ENCODE measurements around the gene ARFIP1. TPM values are rescaled to one million over a fixed set of nuclear protein-coding genes. Genes with fewer than 3 reads are reported as not detected.

ARFIP1 gene
- total and polyA plus RNA-seq, 9 of the 15 experiments (the other 6 are each of a cell fraction or from before 2014, with no cell fraction given), result 14.1 to 25.1 (median 20.9) TPM

GRCh38 chr4:152940461-152940860 is 160.7 kb downstream of the ARFIP1 start:
- TF ChIP-seq CBX8 (IDR thresholded peaks at IDR 0.05; ENCODE audit: borderline replicate concordance, extremely low read depth, low read depth, low read length, poor library complexity, severe bottlenecking), result peak; percentile 51
- TF ChIP-seq ZNF830 (CRISPR knock-in tag; IDR thresholded peaks at IDR 0.05), result no peak
- no peak overlapping the region for H2AFZ ChIP-seq (ENCODE audit: low read depth, low read length)
- FAIRE-seq, result no peak

DNA sequence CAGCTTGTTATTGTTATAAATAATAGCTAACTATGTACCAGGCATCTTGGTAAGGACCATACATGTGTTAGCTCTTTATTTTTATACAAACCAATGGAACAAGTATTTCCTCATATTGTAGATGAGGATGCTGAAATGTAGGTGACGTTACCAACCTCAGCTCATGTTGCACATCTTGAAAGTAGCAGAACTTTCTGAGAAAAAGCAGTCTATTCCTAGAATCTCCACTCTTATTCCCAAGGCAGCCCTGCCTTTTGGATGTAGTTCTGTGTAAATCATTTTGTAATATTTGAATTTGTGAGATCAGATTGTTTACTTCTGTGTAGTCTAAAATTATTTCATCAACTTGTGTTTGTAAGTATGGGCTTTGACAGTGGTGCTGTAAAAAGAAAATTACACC is 161.7 kb downstream of the ARFIP1 start:
- POLR2A ChIA-PET, result interaction anchor here (1.4 kb wide), 1 partner anchor 11 kb away, joined by 3 read pairs; no protein-coding TSS in a partner anchor
- WGBS (ENCODE audit: insufficient coverage, low coverage, missing lambda C conversion rate), result 5% methylated on average over 1 of the region's 1 CpG
- no peaks in the 10 kb centered on the region for H3K36me3 ChIP-seq (ENCODE audit: control insufficient read depth, insufficient read depth, low read length)
- TF ChIP-seq ZKSCAN3 (CRISPR knock-in tag; IDR thresholded peaks at IDR 0.05) (no peak), HMBOX1 (IDR thresholded peaks at IDR 0.05) (no peak), PHF21A (IDR thresholded peaks at IDR 0.05; ENCODE audit: borderline replicate concordance, low read depth) (no peak), TARDBP (IDR thresholded peaks at IDR 0.05) (no peak), CTBP1 (IDR thresholded peaks at IDR 0.05; ENCODE audit: borderline replicate concordance) (no peak), CEBPB (tag; IDR thresholded peaks at IDR 0.05) (no peak), ATF7 (IDR thresholded peaks at IDR 0.05) (no peak), SRSF9 (IDR thresholded peaks at IDR 0.05; ENCODE audit: borderline replicate concordance, low read depth, low read length) (no peak), ZNF589 (CRISPR knock-in tag; IDR thresholded peaks at IDR 0.05; ENCODE audit: low read depth) (no peak), CBFA2T2 (conservative IDR thresholded peaks at IDR 0.05) (no peak), SREBF1 (IDR thresholded peaks at IDR 0.05; ENCODE audit: borderline replicate concordance, low read depth, low read length) (no peak), MEF2A (IDR thresholded peaks at IDR 0.05; ENCODE audit: control insufficient read depth, low read depth, low read length) (no peak)
- TF ChIP-seq, protein P1, sequence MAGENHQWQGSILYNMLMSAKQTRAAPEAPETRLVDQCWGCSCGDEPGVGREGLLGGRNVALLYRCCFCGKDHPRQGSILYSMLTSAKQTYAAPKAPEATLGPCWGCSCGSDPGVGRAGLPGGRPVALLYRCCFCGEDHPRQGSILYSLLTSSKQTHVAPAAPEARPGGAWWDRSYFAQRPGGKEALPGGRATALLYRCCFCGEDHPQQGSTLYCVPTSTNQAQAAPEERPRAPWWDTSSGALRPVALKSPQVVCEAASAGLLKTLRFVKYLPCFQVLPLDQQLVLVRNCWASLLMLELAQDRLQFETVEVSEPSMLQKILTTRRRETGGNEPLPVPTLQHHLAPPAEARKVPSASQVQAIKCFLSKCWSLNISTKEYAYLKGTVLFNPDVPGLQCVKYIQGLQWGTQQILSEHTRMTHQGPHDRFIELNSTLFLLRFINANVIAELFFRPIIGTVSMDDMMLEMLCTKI (IDR thresholded peaks at IDR 0.05; ENCODE audit: partially characterized antibody), result no peak

More at GRCh38 chr4:152940461-152940860, 160.7 kb downstream of the ARFIP1 start:
- BruUV-seq (replicated peaks), result no TSS peak
- Histone ChIP-seq H3K4me3 (no peak overlapping the region), H3K4me2 (ENCODE audit: insufficient read depth, low read length) (no peak overlapping the region), H3K36me3 (ENCODE audit: control insufficient read depth, insufficient read depth, low read length) (no peaks in the 10 kb centered on the region), H3K9me3 (replicated peaks; ENCODE audit: control insufficient read depth, insufficient read depth, low read depth, low read length) (no peaks in the 10 kb centered on the region), H3K27me3 (ENCODE audit: control insufficient read depth in 2 of 2, insufficient read depth in 2 of 2, low read length in 2 of 2) (peaks cover 17 to 48% of the 10 kb centered on the region in 2 experiments), H3K9me1 (ENCODE audit: control insufficient read depth, insufficient read depth, low read length) (no peaks in the 10 kb centered on the region), H3K4me1 (replicated peaks in 1 of 2; ENCODE audit: control insufficient read depth in 2 of 2, insufficient read depth in 2 of 2, low read length in 2 of 2) (peaks cover 3 to 24% of the 10 kb centered on the region in 2 experiments; a peak in 4 of 5 replicates), H3K79me2 (ENCODE audit: control insufficient read depth, insufficient read depth, low read length) (no peaks in the 10 kb centered on the region), H3K27ac (ENCODE audit: extremely low read depth, low read depth, low read length) (no peak overlapping the region), H3K9ac (ENCODE audit: insufficient read depth in 1 of 2, low read depth in 2 of 2, low read length in 2 of 2) (no peak overlapping the region), H4K20me1 (replicated peaks; ENCODE audit: control insufficient read depth, insufficient read depth, low read length) (peaks cover 11% of the 10 kb centered on the region; the same call in 1 of the 2 replicates)
- ATAC-seq (no peak), DNase-seq (ENCODE audit: extremely low read depth in 1 of 4, low spot score in 3 of 4) (no peak)
- 0% methylated on average over 2 of the region's 2 CpGs for WGBS (ENCODE audit: insufficient coverage, low coverage, missing lambda C conversion rate)
- intact Hi-C loops (cut with micrococcal nuclease), result no loop called here
- ChIA-PET POLR2A (interaction anchor here (0.6 to 1.4 kb wide), 2 partner anchors 9 to 10 kb away, joined by 3 read pairs; no protein-coding TSS in a partner anchor), CTCF (ENCODE audit: low intra/inter-chr PET ratio) (no interaction called here)
- in situ Hi-C loops (cut with MboI), result no loop called here

More for the DNA sequence above, 161.7 kb downstream of the ARFIP1 start:
- Histone ChIP-seq H3K9me1 (ENCODE audit: control insufficient read depth, insufficient read depth, low read length) (no peaks in the 10 kb centered on the region), H3K4me1 (replicated peaks in 1 of 2; ENCODE audit: control insufficient read depth in 2 of 2, insufficient read depth in 2 of 2, low read length in 2 of 2) (peaks cover 3 to 15% of the 10 kb centered on the region in 2 experiments; a peak in 4 of 5 replicates), H3K27me3 (ENCODE audit: control insufficient read depth in 2 of 2, insufficient read depth in 2 of 2, low read length in 2 of 2) (peaks cover 17 to 40% of the 10 kb centered on the region in 2 experiments), H3K4me2 (ENCODE audit: insufficient read depth, low read length) (no peak overlapping the region), H3K9me3 (replicated peaks; ENCODE audit: control insufficient read depth, insufficient read depth, low read depth, low read length) (no peaks in the 10 kb centered on the region), H2AFZ (ENCODE audit: low read depth, low read length) (no peak overlapping the region), H3K9ac (ENCODE audit: insufficient read depth in 1 of 2, low read depth in 2 of 2, low read length in 2 of 2) (no peak overlapping the region), H3K27ac (ENCODE audit: extremely low read depth, low read depth, low read length) (no peak overlapping the region), H4K20me1 (replicated peaks; ENCODE audit: control insufficient read depth, insufficient read depth, low read length) (peaks cover 11% of the 10 kb centered on the region; the same call in 1 of the 2 replicates), H3K4me3 (no peak overlapping the region), H3K79me2 (ENCODE audit: control insufficient read depth, insufficient read depth, low read length) (no peaks in the 10 kb centered on the region)
- intact Hi-C loops (cut with micrococcal nuclease), result no loop called here
- in situ Hi-C loops (cut with MboI), result no loop called here
- no TSS peak for BruUV-seq (replicated peaks)
- CTCF ChIA-PET (ENCODE audit: low intra/inter-chr PET ratio), result no interaction called here
- no peak for FAIRE-seq
- no peak for DNase-seq (ENCODE audit: extremely low read depth in 1 of 4, low spot score in 3 of 4)
- ATAC-seq, result no peak
